Left renal cortex interstitium (tissue), 4 donors: Measurements from ENCODE around the gene ENTPD8. TPM values are rescaled to one million over a fixed set of nuclear protein-coding genes. Genes with fewer than 3 reads are reported as not detected.
"Not testable (repeated sequence)": the region's sequence is repeated elsewhere in the genome, so short reads cannot be mapped to it uniquely, and the experiment has no call there.

ENCODE experiments used
- DNase-seq, 4 donors: peaks; one replicate each; pipeline ENCODE4 v3.0.0-alpha.2; 2013; ENCODE audit warnings: low read depth in 4 of 4, low spot score in 2 of 4, missing footprints in 1 of 4
- polyA plus RNA-seq, 4 donors: library from polyadenylated mRNA; unstranded; fragments of 120-200 nt; gene quantifications; one replicate each; pipeline ENCODE4 v1.2.1, GENCODE V29; 2013; ENCODE audit not compliant: insufficient read length in 4 of 4

The ENTPD8 gene
- polyA plus RNA-seq, 4 donors, result 0.35 to 0.74 (median 0.64) TPM

DNA sequence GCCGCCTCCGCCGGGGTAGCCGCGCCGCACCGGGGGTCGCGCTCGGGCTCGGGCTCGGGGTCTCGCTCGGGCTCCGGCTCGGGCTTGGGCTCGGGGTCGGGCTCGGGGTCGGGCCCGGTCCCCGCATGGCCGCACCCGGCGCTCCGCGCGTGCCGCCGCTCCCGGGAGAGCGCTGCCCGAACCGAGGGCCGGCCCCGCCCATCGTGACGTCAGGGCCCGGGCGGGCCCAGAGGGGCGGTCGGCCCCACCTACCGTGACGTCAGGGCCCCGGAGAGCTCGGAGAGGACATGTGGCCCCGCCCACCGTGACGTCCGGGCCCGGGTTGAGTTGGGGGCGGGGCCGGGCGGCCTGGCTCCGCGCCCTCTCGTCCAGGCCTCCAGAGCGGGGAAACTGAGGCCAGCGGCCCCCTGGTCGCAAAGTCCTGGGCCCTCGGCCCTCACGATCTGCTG lies 18.0 kb upstream of the ENTPD8 start, which contains the start of gene NSMF:
TSS of gene NSMF (minus strand) at position 183 of the 449 bp plus-strand sequence. CDS start 232 bp downstream, outside the sequence.
- DNase-seq, result peak in 3 of 4 donors; percentile 78 to 85 (median 84)

DNA sequence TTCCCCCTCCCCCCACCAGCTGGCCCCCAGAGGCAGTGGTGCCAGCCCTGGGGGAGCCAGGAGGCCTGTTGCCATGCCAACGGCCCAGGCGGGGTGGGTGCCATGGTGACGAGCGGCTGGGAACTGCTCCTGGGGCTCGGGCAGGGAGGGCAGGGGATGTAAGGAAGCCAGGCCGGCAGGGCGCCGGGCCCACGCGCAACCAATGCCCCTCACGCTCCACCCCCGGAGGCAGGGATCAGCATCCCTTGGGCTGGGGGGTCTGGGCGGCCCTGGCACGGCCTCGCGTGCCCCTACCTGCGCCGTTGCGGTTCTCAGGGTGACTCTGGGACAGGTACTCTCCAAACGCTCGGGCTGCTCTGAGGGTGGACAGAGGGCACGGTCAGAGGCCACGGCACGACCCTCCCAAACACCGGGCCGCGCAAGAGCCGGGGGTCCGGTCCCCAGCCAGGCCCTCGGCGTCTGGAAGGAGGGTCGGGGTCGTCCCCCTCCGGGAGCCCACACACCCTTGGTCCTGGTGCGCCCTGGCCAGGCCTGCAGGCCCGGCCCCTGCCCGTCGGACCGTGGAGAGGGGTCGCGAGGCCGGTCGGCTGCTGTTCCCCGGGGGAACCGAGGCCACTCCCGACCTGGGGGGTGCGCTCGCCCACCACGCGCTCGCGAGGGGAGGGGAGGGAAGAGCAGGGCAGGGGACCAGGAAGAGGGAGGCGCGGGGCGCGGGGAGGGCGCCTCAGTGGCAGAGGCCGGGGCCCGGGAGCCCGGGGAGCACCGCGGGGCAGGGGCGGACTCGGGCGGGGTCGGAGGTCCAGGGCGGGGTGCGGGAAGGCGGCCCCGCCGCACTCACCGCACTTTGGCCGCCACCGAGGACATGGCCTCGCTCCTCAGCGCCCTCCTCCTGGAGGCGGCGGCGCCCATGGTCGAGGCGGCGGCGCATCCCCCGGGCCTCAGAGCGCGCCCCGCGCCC lies 17.3 kb upstream of the ENTPD8 start:
- DNase-seq, result no peak

DNA sequence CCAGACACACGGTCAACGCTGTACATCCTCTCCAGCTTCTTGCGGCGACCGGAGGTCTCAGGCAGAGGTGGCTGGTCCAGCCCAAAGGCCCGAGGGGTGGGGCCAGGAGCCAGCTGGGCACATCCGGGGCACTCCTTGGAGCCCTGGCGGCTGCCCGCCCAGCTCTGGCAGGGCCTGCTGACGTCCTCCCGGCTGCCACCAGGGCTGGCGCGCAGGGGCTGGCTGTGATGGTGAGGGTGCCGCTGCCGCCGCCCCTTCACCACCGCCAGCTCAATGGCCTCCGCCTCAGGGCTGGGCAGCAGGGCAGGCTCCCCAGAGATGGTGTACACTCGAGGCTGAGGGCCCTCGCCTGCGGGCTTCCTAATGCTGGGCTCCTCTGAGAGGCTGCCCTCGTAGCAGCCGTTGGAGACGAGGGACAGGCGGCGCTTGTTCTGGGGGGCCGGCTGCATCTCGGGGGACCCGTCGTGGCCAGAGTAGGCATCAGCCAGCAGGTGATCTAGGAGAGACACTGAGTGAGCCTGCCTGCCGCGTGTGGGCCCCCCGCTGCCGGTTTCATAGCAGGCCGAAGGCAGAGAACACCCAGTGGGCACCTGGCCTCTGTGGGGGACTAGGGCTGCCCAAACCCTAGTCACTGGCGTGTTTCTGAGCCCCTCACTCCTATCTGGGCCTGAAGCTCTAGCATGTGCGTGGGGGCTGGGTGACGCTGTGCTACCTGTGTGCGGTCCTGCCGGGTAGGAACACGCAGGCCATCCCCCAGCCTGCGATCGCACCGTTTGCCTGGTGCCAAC lies 16.4 kb upstream of the ENTPD8 start:
- DNase-seq, result no peak

DNA sequence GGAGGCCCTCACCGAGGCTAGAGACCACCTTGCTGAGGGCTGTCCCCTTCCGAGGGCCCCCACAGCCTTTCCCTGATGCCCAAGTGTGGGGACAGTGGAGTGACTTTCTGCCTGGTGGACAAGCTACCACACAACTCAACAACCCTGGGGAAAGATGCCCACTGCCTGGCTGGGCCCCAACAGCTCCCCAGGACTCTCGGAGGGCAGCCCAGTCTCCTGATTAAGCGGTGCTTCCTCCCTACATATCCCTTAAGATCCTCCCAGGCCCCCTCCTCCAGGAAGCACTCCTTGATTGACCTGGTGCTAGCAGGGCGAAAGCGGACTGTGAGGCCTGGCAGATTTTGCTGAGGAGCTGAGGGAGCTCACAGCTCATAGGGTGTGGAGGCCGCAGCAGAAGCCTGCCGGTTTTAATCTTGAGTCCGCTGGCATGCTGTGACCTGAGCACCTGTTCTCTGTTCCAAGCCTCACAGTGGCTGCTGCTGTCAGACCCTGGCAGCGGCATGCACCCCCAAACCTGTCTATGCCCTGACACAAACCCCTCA lies 15.8 kb upstream of the ENTPD8 start:
- no peak for DNase-seq

DNA sequence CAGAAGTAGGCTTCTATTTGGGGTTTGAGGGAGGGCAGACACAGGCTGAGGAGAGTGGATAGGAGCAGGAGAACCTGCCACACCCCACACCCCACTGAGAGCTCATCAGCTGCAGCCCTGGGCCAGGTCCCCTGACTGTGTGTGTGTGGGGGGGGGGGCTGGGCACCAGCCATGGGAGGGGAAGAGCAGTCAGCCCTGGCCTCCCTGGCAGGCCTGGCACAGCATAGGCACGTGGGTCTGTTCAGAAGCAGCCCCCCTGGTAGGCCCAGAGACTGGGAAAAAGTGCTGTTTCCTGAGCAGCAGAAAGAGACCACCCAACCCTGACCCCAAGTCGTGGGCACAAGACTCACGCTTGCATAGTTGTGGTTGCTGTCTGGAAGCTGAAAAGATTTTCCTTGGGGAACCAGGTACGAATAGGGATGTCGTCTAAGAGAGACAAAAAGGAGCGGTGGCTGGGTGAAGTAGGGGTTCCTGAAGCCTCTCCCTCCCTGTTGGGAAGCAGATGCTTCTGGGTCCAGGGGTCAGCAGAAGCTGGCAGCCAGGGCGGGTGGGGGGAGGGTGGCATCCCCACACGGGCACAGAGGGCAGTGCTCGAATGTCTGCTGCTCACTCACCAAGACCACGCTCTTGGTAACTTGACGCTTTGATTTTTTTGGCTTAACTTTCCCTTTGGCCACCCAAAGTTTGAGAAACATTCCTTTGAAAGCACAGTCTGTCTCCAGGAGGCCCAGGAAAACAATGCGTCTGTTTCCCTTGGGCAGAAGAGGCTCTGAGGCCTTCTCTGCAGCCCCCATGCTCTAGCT lies 15.1 kb upstream of the ENTPD8 start:
- no peak for DNase-seq

DNA sequence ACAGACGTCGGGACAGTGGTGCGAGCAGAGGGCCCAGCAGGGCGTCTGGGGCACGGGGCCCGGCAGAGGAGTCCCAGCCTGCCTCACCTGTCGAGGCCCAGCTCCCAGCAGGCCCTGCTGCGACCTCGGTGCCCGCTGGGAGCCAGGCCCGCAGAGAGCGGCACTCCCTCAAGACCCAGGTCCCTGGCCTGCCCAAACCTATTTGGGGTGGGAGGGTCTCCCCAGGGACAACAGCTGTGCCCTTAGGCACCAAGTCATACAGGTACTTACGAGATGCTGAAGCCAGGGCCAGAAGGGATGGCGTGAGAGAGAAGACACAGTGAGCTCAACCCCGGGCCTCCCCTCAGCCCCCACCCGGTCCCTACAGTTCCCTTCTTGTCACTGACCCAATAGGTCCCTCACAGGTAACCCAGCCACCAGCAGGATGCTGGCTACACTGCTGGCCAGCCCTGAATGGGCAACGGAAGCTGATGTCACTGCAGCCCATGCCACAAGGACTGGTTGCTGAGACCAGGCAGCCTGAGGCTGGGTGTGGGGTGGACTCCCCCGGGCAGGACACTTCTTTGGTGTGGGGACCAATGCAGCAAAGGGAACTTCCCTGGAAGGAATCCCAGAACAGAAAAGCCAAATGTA lies 14.3 kb upstream of the ENTPD8 start:
- no peak for DNase-seq

DNA sequence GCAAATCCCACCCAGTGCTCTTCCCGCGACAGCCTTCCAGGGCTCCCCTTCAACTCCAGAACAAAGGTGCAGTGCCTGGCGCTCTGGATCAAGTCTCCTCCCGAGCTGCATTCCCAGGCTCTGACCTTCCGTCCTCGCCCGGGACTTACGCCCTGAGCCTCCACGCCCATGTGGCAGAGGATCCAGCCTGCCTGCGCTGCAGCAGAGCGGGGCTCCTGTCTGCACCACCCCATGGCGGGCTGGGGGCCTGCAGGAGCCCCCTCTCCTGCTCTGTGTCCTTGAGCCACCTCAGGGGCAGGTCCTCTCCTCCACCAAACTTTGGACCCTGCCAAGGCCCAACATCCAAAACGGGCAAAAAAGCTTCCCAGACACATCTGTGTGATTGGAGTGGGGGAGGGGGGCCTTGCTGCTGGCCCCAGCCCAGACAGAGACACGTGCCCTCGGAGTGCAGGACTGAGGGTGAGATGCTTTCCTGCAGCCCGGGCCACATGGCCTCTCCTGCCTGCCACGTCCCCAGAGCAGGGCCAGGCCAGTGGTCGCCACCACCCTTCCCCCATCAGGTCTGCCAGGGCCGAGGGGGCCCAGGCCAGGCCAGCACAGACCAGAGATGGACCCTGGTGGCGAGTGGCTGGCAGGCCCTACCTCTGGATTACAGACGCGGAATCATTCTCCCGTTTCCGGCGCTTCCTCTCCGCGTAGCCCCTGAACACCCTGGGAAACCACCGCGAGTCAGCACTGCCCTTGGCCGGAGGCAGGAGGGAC lies 13.6 kb upstream of the ENTPD8 start:
- DNase-seq, result no peak

DNA sequence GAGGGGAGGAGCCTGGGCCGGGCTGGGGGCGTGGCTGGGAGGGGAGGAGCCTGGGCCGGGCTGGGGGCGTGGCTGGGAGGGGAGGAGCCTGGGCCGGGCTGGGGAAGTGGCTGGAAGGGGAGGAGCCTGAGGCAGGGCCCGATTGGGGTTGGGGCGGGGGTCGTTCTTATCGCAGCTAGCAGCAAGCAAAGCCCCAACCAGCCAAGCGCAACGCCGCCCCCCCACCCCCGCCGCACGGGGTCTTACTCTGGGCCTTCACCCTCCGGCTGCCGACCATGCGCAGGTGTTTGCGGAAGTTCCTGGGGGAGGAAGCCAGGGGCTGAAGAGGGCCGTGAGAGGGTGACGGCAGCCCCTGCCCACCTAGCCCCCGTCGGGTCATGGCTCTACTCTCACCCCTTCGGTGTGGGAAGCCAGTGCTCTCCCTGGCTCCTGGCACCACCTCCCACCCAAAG lies 13.0 kb upstream of the ENTPD8 start:
- DNase-seq, result no peak

DNA sequence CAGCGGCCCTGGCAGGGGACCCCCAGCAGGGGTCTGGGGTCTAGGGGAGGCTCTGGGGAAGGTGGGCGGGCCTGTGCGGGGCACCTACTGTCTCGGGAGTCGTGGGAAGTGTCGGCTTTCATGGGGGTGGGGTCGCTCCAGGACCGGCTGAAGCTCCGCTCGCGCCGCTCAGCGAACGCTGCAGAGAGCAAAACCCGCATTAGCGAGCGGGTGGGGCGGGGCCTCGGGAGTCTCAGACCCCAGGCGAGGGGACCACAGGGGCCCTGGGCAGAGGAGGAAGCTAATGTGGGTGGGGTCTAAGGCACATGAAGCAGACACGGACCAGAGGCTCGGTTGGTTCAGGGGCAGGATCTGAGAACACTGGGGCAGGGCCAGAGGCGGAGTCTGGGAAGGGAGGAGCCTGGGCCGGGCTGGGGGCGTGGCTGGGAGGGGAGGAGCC lies 12.5 kb upstream of the ENTPD8 start:
- peak in 1 of 4 donors; percentile 55 for DNase-seq

DNA sequence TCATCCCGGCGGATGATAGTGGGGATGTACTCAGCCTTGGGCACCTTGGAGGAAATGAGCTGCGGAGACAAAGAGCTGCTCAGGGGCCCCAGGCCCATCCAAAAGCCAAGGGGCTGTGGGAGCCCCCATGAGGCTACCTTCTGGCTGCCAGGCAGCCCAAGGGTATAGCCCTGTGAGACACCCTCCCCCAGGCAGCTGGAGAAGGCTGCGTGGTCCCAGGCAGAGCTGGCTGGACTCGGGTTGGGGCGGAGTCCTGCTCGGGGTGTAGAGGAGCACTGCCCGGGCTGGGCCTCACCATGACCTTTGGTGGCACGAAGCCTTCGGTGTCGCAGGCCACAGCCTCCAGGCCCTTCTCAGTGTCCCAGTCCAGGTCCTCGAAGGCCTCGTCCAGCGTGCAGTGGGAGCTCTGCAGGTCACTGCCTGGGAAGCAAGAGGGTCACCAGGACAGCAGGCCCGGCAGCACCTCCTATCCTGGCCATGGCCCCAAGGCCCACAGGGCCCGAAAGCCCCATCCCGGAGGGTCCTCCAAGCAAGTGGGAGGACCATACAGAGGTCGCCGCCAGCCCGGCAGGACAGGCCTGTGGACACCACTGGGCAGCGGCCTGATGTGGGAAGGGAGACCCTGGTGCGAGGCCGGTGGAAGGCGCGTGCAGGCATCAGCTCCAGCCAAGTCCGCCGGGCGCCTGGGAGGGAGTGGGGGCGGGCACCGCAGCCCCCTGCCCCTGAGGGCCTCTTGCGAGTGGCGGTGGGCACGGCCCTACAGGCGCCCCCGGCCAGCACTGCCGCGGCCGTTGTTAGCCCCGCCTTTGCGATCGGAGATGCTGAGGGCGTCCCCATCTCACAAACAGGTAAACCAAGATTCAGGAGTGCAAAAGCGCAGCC lies 11.8 kb upstream of the ENTPD8 start:
- DNase-seq, result no peak

DNA sequence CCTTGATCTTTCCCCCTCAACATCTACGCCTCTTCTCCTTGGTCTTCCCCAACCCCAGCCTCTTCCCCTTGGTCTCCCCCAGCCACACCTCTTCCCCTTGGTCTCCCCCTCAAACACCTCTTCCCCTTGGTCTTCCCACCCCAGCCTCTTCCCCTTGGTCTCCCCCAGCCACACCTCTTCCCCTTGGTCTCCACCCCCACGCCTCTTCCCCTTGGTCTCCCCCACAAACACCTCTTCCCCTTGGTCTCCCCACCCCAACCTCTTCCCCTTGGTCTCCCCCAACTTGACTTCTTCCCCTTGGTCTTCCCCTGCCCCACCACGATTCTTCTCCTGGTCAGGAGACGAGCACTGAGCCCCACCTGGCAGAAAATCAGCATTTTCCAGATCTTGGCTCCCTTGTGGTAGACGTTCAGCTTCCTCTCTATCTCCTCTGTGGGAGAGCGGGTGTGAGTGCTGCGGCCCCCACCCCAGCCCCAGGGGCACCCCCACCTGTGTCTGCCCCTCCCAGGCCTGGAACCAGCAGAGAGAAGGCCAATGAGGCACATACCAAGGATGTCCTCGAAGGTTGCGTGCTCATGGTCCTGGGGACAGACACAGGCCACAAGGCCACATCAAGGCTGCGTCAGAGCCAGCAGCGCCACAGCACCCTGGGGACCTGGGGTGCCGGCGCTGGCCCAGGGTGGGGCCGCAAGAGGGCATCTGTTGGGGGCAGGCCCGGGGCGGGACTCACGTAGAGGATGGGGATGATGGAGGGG lies 11.0 kb upstream of the ENTPD8 start:
- no peak for DNase-seq

DNA sequence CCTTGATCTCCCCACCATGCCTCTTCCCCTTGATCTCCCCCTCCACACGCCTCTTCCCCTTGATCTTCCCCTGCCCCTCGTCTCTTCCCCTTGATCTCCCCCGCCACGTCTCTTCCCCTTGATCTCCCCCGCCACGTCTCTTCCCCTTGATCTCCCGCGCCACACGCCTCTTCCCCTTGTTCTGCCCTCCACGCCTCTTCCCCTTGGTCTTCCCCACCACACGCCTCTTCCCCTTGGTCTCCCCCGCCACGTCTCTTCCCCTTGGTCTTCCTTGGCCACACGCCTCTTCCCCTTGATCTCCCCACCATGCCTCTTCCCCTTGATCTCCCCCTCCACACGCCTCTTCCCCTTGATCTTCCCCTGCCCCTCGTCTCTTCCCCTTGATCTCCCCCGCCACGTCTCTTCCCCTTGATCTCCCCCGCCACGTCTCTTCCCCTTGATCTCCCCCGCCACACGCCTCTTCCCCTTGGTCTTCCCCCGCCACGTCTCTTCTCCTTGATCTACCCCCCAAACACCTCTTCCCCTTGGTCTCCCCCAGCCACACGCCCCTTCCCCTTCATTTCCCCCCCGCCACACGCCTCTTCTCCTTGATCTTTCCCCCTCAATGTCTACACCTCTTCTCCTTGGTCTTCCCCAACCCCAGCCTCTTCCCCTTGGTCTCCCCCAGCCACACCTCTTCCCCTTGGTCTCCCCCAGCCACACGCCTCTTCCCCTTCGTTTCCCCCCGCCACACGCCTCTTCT lies 10.3 kb upstream of the ENTPD8 start:
- not testable (repeated sequence) for DNase-seq

DNA sequence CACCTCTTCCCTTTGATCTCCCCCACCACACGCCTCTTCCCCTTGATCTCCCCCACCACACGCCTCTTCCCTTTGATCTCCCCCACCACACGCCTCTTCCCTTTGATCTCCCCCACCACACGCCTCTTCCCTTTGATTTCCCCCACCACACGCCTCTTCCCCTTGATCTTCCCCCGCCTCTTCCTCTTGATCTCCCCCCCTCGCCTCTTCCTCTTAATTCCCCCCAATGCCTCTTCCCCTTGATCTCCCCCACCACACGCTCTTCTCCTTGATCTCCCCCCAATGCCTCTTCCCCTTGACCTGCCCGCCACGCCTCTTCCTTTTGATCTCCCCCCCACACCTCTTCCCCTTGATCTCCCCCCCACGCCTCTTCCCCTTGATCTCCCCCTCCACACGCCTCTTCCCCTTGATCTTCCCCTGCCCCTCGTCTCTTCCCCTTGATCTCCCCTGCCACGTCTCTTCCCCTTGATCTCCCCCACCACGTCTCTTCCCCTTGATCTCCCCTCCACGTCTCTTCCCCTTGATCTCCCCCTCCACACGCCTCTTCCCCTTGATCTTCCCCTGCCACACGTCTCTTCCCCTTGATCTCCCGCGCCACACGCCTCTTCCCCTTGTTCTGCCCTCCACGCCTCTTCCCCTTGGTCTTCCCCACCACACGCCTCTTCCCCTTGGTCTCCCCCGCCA lies 9.5 kb upstream of the ENTPD8 start:
- DNase-seq, result not testable (repeated sequence)

DNA sequence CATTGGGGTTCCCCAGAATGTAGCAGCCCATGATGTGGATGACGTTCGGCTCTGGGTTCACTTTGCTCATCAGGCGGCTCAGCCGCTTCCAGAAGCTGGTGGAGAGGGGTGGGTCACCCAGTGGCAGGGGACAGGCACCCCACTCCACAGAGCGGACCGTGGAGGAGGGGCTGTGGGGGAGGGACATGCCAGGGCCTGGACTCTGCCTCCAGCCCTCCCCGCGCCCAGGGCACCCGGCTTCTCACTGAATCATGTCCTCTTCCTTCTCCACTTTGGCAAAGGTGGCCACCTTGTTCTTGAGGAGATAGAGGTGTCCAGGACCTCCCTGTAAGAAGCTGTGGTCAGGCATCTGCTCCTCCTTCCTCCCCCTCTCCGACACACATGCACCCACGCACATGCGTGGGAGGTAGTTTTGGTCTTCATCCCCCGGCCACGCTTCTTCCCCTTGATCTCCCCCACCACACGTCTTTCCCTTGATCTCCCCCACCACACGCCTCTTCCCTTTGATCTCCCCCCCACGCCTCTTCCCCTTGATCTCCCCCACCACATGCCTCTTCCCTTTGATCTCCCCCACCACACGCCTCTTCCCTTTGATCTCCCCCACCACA lies 8.9 kb upstream of the ENTPD8 start:
- DNase-seq, result no peak

DNA sequence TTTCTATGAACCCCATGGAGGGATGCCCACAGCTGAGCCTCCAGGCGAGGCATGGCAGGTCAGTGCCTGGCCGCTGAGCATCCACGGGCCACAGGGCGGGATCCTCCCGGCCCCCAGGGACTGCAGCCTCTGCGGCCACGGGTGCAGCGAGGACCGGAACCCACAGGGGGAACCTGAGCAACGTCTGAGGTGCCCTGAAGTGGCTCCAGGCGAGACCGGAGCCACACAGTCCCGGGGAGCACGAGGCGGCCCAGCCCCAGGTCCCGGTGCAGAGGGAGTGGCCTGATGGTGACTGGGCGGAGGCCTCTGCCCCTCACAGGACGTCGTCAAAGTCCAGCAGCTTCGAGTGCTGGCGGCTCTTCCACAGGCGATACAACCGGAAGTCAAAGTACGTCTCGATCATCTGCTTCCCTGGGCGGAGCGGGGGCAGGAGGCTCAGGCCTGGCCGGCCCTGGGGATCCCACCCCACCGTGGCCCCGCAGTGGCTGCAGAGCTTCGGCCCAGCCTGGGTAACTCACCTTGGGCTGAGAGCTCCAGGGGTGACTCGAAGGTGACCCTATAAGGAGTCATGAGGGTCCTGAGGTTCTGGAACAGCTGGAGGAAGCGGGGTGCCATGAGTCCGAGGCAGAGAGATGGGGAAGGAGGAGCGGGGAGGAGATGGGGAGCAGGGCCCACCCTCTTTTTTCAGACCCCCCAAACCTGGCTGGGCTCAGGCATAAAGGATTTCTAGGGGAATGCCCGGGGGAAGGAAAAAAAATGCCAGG lies 8.1 kb upstream of the ENTPD8 start:
- no peak for DNase-seq
